Panc1 (cell line): Measurements from ENCODE around the gene MOB2. TPM values are rescaled to one million over a fixed set of nuclear protein-coding genes. Genes with fewer than 3 reads are reported as not detected.

Source experiments
- ATAC-seq: fragments of 200-7000 bp; cut with Tn5 transposase; 2 replicates; pipeline ENCODE4 v1.9.1; 2020; ENCODE audit warnings: mild to moderate bottlenecking, moderate library complexity
- BruUV-seq: library from RNA; stranded (reverse); fragments of 400-500 nt; replicated peaks from 2 replicates; lab custom pipeline; 2021; lab: Mats Ljungman, UMichigan
- CTCF ChIA-PET: fragments of 300-600 bp; sonication (Branson Sonifier 250); formaldehyde crosslinking; loops from one replicate; lab custom pipeline; 2022; ENCODE audit warnings: antibody characterized with exemption; lab: Charles Lee
- POLR2A ChIA-PET: fragments of 300-600 bp; sonication (Branson Sonifier 250); formaldehyde crosslinking; loops from one replicate; lab custom pipeline; 2022; ENCODE audit warnings: antibody characterized with exemption; lab: Charles Lee
- DNase-seq: peaks from one replicate; pipeline ENCODE4 v3.0.0-alpha.2; 2010; ENCODE audit warnings: low read depth, low spot score
- H3K27ac ChIP-seq: 2 replicates; pipeline ENCODE4 v1.5.1; 2011; ENCODE audit warnings: mild to moderate bottlenecking, low read length, inconsistent platforms
- H3K27me3 ChIP-seq: fragments of 200-500 bp; sonication (Bioruptor generic); 2 replicates; pipeline ENCODE4 v1.6.0; 2014; ENCODE audit warnings: low read length, inconsistent platforms; ENCODE audit not compliant: control insufficient read depth, insufficient read depth
- H3K36me3 ChIP-seq: fragments of 200-500 bp; sonication (Bioruptor generic); 2 replicates; pipeline ENCODE4 v1.5.1; 2014; ENCODE audit warnings: inconsistent platforms, mild to moderate bottlenecking, low read length, moderate library complexity; ENCODE audit not compliant: control insufficient read depth, insufficient read depth
- H3K4me1 ChIP-seq: 2 replicates; pipeline ENCODE4 v1.5.1; 2011; ENCODE audit warnings: inconsistent platforms, mild to moderate bottlenecking, low read length, moderate library complexity; ENCODE audit not compliant: control insufficient read depth, insufficient read depth
- H3K4me3 ChIP-seq, 2 experiments: 2 replicates each; pipeline ENCODE4 v1.5.1; 2011 to 2012; ENCODE audit warnings: low read depth in 2 of 2, low read length in 2 of 2, mild to moderate bottlenecking in 2 of 2, inconsistent platforms in 1 of 2, moderate library complexity in 1 of 2
- H3K9me3 ChIP-seq: fragments of 200-500 bp; sonication (Bioruptor generic); 2 replicates; pipeline ENCODE4 v1.5.1; 2014; ENCODE audit warnings: low read depth, mild to moderate bottlenecking, inconsistent platforms, low read length, moderate library complexity; ENCODE audit not compliant: control insufficient read depth, insufficient read depth
- CTCF ChIP-seq: fragments of 450-650 bp; IDR thresholded peaks from 2 replicates; pipeline ENCODE4 v1.5.1; 2017; ENCODE audit warnings: mild to moderate bottlenecking
- POLR2AphosphoS5 ChIP-seq: IDR thresholded peaks from 2 replicates; pipeline ENCODE4 v1.6.1; 2012; ENCODE audit warnings: mild to moderate bottlenecking, low read depth, low read length, moderate library complexity
- REST ChIP-seq, 2 experiments: IDR thresholded peaks; 2 replicates each; pipeline ENCODE4 v1.6.1; 2011 to 2012; ENCODE audit warnings: low read depth in 2 of 2, control low read depth in 1 of 2, low read length in 1 of 2, mild to moderate bottlenecking in 1 of 2, moderate library complexity in 1 of 2; ENCODE audit not compliant: insufficient read depth in 1 of 2
- SIN3A ChIP-seq: IDR thresholded peaks from 2 replicates; pipeline ENCODE4 v1.6.1; 2012; ENCODE audit warnings: low read depth, mild to moderate bottlenecking, low read length, moderate library complexity, borderline replicate concordance; ENCODE audit not compliant: insufficient read depth
- TCF7L2 ChIP-seq: IDR thresholded peaks from 2 replicates; pipeline ENCODE4 v1.6.1; 2011; ENCODE audit warnings: mild to moderate bottlenecking, low read depth, low read length, inconsistent platforms
- in situ Hi-C: cut with HindIII; loops from 2 replicates; pipeline ENCODE4 v1.10.0; 2016; ENCODE audit warnings: low sequenced_read_pairs, low pct_unique_long_range_greater_than_20kb
- intact Hi-C: fragments of 100-400 bp; cut with micrococcal nuclease; formaldehyde crosslinking; loops from one replicate; pipeline ENCODE4 v1.10.0; 2022; ENCODE audit not compliant: unreplicated experiment
- total RNA-seq: library from RNA; stranded (reverse); gene quantifications from one replicate; pipeline ENCODE4 v1.2.1, GENCODE V29; 2021; ENCODE audit not compliant: unreplicated experiment

The MOB2 gene
- total RNA-seq, 1 experiment from 2014 or later = 51.2 TPM

GRCh38 chr11:1491379-1491778 lies 4.8 kb upstream of the MOB2 start:
- intact Hi-C loops (no loop called here), in situ Hi-C loops (loop anchor here (10.0 kb wide), 1 partner anchor 127 kb away; no protein-coding TSS in a partner anchor)
- POLR2A ChIA-PET = no interaction called here
- ATAC-seq = no peak
- H3K27me3 ChIP-seq = no peaks in the 10 kb centered on the region
- BruUV-seq = no TSS peak
- no peak for TF ChIP-seq REST (IDR thresholded peaks at IDR 0.05; ENCODE audit: insufficient read depth in 1 of 2, low read depth in 2 of 2, low read length in 1 of 2)
- TF ChIP-seq TCF7L2 = no peak
- TF ChIP-seq CTCF = no peak
- no peak for TF ChIP-seq POLR2AphosphoS5
- TF ChIP-seq SIN3A = no peak
- no peak for DNase-seq
- CTCF ChIA-PET = no interaction called here
- H3K27ac ChIP-seq = no peak overlapping the region
- peaks cover 13% of the 10 kb centered on the region for H3K4me1 ChIP-seq
- H3K4me3 ChIP-seq = no peak overlapping the region
- no peaks in the 10 kb centered on the region for H3K9me3 ChIP-seq
- H3K36me3 ChIP-seq = no peaks in the 10 kb centered on the region

GRCh38 chr11:1490651-1491050 lies 4.1 kb upstream of the MOB2 start:
- ChIA-PET POLR2A (no interaction called here), CTCF (no interaction called here)
- Histone ChIP-seq H3K27ac (no peak overlapping the region), H3K36me3 (no peaks in the 10 kb centered on the region), H3K4me1 (peaks cover 21% of the 10 kb centered on the region), H3K4me3 (no peak overlapping the region), H3K27me3 (no peaks in the 10 kb centered on the region), H3K9me3 (no peaks in the 10 kb centered on the region)
- TF ChIP-seq CTCF (no peak), TCF7L2 (no peak), REST (IDR thresholded peaks at IDR 0.05; ENCODE audit: insufficient read depth in 1 of 2, low read depth in 2 of 2, low read length in 1 of 2) (no peak), SIN3A (no peak)
- no peak for ATAC-seq
- BruUV-seq = no TSS peak
- no peak for DNase-seq
- in situ Hi-C loops = loop anchor here (10.0 kb wide), 1 partner anchor 126 kb away; no protein-coding TSS in a partner anchor
- intact Hi-C loops = no loop called here
